ENCODE results near the gene RXFP2.

Gene RXFP2, protein sequence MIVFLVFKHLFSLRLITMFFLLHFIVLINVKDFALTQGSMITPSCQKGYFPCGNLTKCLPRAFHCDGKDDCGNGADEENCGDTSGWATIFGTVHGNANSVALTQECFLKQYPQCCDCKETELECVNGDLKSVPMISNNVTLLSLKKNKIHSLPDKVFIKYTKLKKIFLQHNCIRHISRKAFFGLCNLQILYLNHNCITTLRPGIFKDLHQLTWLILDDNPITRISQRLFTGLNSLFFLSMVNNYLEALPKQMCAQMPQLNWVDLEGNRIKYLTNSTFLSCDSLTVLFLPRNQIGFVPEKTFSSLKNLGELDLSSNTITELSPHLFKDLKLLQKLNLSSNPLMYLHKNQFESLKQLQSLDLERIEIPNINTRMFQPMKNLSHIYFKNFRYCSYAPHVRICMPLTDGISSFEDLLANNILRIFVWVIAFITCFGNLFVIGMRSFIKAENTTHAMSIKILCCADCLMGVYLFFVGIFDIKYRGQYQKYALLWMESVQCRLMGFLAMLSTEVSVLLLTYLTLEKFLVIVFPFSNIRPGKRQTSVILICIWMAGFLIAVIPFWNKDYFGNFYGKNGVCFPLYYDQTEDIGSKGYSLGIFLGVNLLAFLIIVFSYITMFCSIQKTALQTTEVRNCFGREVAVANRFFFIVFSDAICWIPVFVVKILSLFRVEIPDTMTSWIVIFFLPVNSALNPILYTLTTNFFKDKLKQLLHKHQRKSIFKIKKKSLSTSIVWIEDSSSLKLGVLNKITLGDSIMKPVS

DNA sequence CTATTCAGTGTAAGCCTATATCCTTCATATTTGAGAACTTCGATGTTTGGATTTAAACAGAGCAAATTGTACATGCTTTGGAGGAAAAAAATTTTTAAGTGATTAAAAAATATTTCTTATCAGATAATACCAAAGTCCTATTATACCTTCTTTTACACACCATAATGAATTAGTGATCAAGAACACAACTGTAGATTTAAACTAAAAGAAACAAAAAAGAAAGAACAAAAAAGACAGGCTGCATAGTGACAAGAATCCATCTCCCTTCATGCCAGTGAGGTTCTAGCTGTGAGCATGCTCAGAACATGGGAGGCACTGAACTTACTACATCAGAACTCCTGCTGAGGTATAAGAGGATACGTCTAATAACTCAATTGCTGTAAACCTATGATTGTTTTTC is at the start of gene RXFP2:
Gene RXFP2 (plus strand): TSS at position 301 of the 400 bp plus-strand sequence. CDS start 87 bp downstream, at position 388.
- no peak for DNase-seq (ENCODE audit: low read depth in 2 of 2)

DNA sequence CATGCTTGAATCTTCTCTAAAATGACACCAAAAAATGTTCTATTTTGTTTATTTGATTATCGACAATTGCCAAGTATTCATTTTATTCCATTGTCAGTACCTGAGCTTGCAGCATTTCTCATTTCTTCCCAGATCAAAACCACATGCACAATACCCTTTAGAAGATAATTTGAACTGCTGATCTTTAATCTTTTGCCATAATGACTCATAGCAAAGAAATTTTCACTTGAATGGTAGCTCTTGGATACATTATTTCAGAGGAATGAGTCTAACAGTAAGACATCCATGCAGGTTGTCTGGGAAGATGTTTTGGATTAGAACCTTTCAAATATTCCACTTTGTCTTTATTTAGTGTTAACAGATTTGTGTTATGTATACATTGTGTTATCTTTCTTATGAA is 42.0 kb upstream of the RXFP2 start:
- no peak for DNase-seq (ENCODE audit: low read depth in 2 of 2)

GRCh38 chr13:31699650-31700049 is 39.7 kb upstream of the RXFP2 start:
- DNase-seq (ENCODE audit: low read depth in 2 of 2): no peak

GRCh38 chr13:31703780-31704179 is 35.5 kb upstream of the RXFP2 start:
- DNase-seq (ENCODE audit: low read depth in 2 of 2): no peak

- no peak for DNase-seq (ENCODE audit: low read depth in 2 of 2)
Observed at GRCh38 chr13:31706105-31706504, 33.2 kb upstream of the RXFP2 start.

DNA sequence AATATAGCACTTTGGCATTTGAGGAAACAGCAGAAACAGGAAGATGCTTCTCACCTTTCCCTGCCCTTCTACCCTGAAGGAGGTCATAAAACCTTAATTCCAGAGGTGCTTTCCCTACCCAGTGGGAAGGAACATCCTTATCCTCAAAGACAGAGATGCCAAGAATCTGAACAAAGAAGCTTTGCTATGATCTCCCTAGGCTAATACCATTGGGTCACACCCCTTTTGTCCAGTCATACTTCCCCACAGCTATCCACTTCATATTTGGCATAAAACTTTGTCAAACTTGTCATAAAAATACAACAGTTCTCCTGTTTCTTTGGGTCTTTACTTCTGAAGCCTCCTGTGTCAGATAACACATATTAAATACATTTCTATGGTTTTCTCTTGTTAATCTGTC is 21.7 kb upstream of the RXFP2 start:
- DNase-seq (ENCODE audit: low read depth in 2 of 2): no peak

DNA sequence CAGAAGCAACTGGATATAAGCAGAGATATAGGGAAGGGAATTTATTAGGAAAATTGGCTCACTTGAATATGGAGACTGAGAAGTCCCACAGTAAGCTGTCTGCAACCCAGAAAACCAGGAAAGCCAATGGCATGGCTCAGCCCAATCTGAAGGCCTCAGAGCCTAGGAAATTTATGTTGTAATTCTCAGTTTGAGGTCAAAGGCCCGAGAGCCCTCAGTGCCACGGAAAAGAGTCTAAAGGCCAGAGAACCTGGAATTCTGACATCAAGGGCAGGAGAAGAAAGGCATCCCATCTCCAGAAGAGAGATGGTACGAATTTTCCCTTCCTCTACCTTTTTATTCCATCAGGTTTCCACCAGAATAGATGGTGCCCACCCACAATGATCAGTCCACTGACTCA is 20.1 kb upstream of the RXFP2 start:
- no peak for DNase-seq (ENCODE audit: low read depth in 2 of 2)

GRCh38 chr13:31722673-31723072 is 16.7 kb upstream of the RXFP2 start:
- peak; percentile 49 to 53 for DNase-seq (ENCODE audit: low read depth in 2 of 2)

DNA sequence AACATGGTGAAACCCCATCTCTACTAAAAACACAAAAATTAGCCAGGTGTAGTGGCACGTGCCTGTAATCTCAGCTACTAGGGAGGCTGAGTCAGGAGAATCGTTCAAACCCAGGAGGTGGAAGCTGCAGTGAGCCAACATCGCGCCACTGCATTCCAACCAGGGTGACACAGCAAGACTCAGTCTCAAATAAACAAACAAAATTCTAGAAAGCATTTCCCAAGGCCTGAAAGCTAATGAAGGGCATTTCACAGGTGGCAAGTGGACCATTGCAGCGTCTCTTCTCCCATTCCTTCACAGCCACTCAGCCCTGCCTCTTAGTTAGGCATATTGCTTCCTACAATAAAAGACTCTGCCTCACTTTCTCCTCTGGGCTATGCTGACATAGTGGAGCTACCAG is 13.5 kb upstream of the RXFP2 start:
- DNase-seq (ENCODE audit: low read depth in 2 of 2): no peak

- DNase-seq (ENCODE audit: low read depth in 2 of 2): no peak
Observed at GRCh38 chr13:31731921-31732320, 7.4 kb upstream of the RXFP2 start.

GRCh38 chr13:31733066-31733465 is 6.3 kb upstream of the RXFP2 start:
- DNase-seq (ENCODE audit: low read depth in 2 of 2): no peak

DNA sequence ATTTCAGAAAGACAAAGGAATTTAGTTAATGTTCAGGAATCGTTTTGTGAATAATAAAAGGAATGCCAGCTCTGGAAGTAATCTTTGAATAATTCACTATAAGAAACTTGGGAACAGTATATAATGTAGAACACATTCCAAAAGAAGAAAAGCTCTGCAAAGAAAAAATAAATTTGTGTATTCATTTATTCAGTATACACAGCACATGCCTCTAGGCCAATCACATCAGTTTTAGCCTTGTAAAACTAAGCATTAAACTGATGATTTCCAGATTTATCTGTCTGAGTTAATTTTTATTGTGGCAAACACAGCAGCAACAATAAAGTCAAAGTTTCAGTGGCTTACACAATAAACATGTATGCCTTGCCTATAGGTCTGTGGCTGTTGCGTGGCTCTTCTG is 5.7 kb upstream of the RXFP2 start:
- no peak for DNase-seq (ENCODE audit: low read depth in 2 of 2)

- DNase-seq (ENCODE audit: low read depth in 2 of 2): peak; percentile 47 to 57
Observed at GRCh38 chr13:31742097-31742734, 2.9 kb downstream of the RXFP2 start.

DNA sequence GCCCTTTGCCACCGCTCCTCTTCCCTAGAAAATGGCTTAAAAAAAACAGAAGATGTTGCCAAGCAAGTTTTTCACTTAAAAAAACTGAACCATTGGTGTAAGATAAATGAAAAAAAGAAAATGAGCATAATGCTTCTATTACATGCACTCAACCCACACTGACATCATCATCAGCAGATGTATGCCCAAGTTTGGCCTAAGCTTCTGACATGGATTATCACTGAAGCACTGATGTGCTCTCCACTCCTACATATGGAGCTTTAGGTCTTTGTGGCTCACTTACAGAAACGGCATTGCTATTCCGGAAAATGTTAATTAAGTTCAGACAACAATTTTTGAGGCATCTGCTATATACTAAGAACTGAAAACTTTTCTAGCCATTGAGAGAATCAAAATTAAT is 8.0 kb downstream of the RXFP2 start:
- DNase-seq (ENCODE audit: low read depth in 2 of 2): peak; percentile 58

- no peak for DNase-seq (ENCODE audit: low read depth in 2 of 2)
Observed at GRCh38 chr13:31747966-31748365, 8.6 kb downstream of the RXFP2 start.

- DNase-seq (ENCODE audit: low read depth in 2 of 2): peak; percentile 85 to 88
Observed at GRCh38 chr13:31749929-31750328, 10.6 kb downstream of the RXFP2 start.

DNA sequence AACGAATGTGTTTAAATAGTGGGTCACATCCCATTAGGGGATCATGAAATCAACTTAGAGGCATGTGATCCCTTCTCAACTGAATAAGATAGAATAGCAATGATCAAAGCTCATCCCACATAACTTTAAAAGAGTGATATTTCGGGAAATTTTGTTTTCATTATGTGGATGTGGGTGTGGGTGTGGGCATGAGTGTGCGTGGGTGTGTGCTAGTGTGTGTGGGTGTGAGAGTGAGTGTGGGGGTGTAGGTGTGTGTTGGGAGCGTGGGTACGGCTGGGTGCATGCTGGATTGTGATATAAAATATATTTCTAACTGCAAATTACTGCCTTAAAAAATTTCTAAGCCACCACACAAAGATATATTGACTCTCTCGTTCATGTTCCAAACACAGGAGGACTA is 15.9 kb downstream of the RXFP2 start:
- no peak for DNase-seq (ENCODE audit: low read depth in 2 of 2)

DNA sequence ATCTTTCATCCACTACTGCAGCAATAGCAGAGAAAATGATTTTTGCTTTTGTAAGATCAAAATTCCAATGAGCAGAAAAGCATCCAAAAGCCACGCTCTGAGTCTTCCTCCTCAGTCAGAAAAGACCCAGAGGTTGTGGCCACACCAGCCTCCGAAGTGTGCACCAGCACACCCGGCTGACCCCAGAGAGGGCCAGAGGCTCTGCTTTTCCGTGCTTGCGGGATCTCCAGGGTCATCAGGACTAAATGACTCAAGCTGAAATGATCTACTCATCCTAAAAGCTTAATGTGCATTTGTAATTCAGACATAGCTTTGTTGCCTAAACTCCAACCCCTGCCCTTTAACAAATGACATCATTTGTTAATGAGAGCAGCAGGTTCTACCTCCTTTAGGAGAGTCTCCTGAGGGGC is 16.5 kb downstream of the RXFP2 start:
- no peak for DNase-seq (ENCODE audit: low read depth in 2 of 2)

- peak; percentile 80 for DNase-seq (ENCODE audit: low read depth in 2 of 2)
Observed at GRCh38 chr13:31756346-31756745, 17.0 kb downstream of the RXFP2 start.

- DNase-seq (ENCODE audit: low read depth in 2 of 2): no peak
Observed at GRCh38 chr13:31761951-31762350, 22.6 kb downstream of the RXFP2 start.

DNA sequence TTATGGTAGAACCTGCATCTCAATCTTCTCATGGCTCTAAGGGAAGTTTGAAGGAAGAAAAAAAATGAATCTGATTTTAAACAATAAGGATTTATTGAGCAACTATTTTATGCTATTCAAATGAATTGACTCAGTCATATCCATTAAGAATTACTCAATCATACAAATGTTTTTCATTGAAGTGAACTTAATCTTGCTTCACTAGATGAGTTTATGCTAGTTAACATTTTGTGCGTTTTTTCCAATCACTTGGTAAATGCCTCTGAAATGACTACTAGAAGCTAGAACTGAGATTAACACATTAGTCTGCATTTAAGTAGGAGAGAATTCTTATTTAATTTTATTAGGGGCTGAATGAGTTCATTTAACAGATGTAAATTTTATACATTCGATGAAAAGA is 25.2 kb downstream of the RXFP2 start:
- DNase-seq (ENCODE audit: low read depth in 2 of 2): no peak

GRCh38 chr13:31765138-31765785 is 25.9 kb downstream of the RXFP2 start:
- peak; percentile 77 to 79 for DNase-seq (ENCODE audit: low read depth in 2 of 2)

Measured in fibroblast of skin of left quadriceps (primary cell).